Dermis microvascular lymphatic vessel endothelial cell (primary cell): ENCODE data around the gene BLCAP. TPM values are rescaled to one million over a fixed set of nuclear protein-coding genes. Genes with fewer than 3 reads are reported as not detected.

ENCODE experiments used
- DNase-seq, 2 donors: peaks; one replicate each; pipeline versions ENCODE4 v3.0.0 to v3.0.0-alpha.2; 2010; ENCODE audit warnings: low read depth in 2 of 2
- total RNA-seq: library from RNA; depleted of rRNA; stranded (reverse); fragments of >200 nt; gene quantifications from 2 replicates; pipeline ENCODE4 v1.2.1, GENCODE V29; 2014

Gene BLCAP
- total RNA-seq, 1 donor from 2014 or later, result 33.5 TPM

- DNase-seq, result no peak
These were observed 2.4 kb upstream of the BLCAP start for GRCh38 chr20:37529968-37530600.

GRCh38 chr20:37529214-37529967, 1.7 kb upstream of the BLCAP start:
- no peak for DNase-seq

- DNase-seq, result no peak
These were observed 954 bp upstream of the BLCAP start for GRCh38 chr20:37528446-37529213.

GRCh38 chr20:37526839-37527637, 638 bp downstream of the BLCAP start:
- DNase-seq, result no peak

GRCh38 chr20:37526238-37526838, 1.3 kb downstream of the BLCAP start:
- DNase-seq, result peak; percentile 95 to 96

GRCh38 chr20:37525810-37526209, 1.9 kb downstream of the BLCAP start:
- DNase-seq, result no peak

GRCh38 chr20:37524859-37525708, 2.6 kb downstream of the BLCAP start:
- no peak for DNase-seq

- DNase-seq, result no peak
These were observed 3.6 kb downstream of the BLCAP start for GRCh38 chr20:37523911-37524700.

GRCh38 chr20:37523012-37523391, 4.7 kb downstream of the BLCAP start:
- DNase-seq, result no peak

- peak in 1 of 2 donors; percentile 45 for DNase-seq
These were observed 5.2 kb downstream of the BLCAP start for GRCh38 chr20:37522260-37523011.

- no peak for DNase-seq
These were observed 6.5 kb downstream of the BLCAP start, which contains the start of gene NNAT for GRCh38 chr20:37521061-37521771. TSS of gene NNAT (plus strand) at chr20:37521250. CDS start at chr20:37521332, 82 bp downstream.

GRCh38 chr20:37520419-37520955, 7.2 kb downstream of the BLCAP start:
- no peak for DNase-seq

- peak in 1 of 2 donors; percentile 49 for DNase-seq
These were observed 7.9 kb downstream of the BLCAP start for GRCh38 chr20:37519508-37520418.

GRCh38 chr20:37518606-37519507, 8.8 kb downstream of the BLCAP start:
- peak; percentile 27 to 75 for DNase-seq

GRCh38 chr20:37518059-37518458, 9.6 kb downstream of the BLCAP start:
- DNase-seq, result no peak
